BE2C (cell line): Measurements from ENCODE around the gene RNGTT.

Experiments used
- DNase-seq: peaks from one replicate; pipeline ENCODE4 v3.0.0-alpha.2; 2020
- H3K27me3 ChIP-seq: fragments of 250-450 bp; sonication (Bioruptor Pico); 2 replicates; pipeline ENCODE4 v1.5.1; 2020; ENCODE audit warnings: mild to moderate bottlenecking
- H3K36me3 ChIP-seq: fragments of 250-450 bp; sonication (Bioruptor Pico); 2 replicates; pipeline ENCODE4 v1.5.1; 2020; ENCODE audit warnings: mild to moderate bottlenecking
- H3K4me1 ChIP-seq: fragments of 250-450 bp; sonication (Bioruptor Pico); 2 replicates; pipeline ENCODE4 v1.5.1; 2020
- H3K4me3 ChIP-seq: 2 replicates; pipeline ENCODE4 v1.5.1; 2011; ENCODE audit warnings: low read depth, low read length
- H3K9me3 ChIP-seq: fragments of 250-450 bp; sonication (Bioruptor Pico); 2 replicates; pipeline ENCODE4 v1.5.1; 2020
- TF ChIP-seq, protein P1 (sequence below): IDR thresholded peaks from 2 replicates; pipeline ENCODE4 v1.5.1; 2012; ENCODE audit warnings: mild to moderate bottlenecking, low read depth, low read length

Gene RNGTT

DNA sequence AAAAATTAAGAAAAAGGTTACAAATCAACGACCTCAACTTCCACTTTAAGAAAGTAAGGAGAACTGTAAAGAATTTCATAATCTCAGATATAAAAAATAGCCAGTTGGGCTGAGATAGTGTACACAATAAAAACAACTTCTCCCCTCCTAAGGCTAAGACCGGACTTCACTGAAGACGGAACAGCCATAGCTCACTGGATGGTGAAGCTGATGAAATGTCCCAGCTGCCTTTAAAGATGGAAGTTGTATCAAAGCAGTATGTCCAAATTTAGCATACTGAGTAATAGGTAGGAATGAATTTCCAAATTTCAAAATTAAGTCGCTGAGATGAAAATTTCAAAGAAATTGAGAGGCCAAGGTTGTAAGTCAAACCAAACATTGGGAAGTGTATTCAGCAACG, 153.3 kb downstream of the RNGTT start:
- no peak overlapping the region for H3K4me3 ChIP-seq
- no peaks in the 10 kb centered on the region for H3K36me3 ChIP-seq
- no peak for DNase-seq
- H3K27me3 ChIP-seq = no peaks in the 10 kb centered on the region
- TF ChIP-seq, protein P1, sequence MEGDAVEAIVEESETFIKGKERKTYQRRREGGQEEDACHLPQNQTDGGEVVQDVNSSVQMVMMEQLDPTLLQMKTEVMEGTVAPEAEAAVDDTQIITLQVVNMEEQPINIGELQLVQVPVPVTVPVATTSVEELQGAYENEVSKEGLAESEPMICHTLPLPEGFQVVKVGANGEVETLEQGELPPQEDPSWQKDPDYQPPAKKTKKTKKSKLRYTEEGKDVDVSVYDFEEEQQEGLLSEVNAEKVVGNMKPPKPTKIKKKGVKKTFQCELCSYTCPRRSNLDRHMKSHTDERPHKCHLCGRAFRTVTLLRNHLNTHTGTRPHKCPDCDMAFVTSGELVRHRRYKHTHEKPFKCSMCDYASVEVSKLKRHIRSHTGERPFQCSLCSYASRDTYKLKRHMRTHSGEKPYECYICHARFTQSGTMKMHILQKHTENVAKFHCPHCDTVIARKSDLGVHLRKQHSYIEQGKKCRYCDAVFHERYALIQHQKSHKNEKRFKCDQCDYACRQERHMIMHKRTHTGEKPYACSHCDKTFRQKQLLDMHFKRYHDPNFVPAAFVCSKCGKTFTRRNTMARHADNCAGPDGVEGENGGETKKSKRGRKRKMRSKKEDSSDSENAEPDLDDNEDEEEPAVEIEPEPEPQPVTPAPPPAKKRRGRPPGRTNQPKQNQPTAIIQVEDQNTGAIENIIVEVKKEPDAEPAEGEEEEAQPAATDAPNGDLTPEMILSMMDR = no peak
- no peaks in the 10 kb centered on the region for H3K4me1 ChIP-seq
- H3K9me3 ChIP-seq = no peaks in the 10 kb centered on the region

DNA sequence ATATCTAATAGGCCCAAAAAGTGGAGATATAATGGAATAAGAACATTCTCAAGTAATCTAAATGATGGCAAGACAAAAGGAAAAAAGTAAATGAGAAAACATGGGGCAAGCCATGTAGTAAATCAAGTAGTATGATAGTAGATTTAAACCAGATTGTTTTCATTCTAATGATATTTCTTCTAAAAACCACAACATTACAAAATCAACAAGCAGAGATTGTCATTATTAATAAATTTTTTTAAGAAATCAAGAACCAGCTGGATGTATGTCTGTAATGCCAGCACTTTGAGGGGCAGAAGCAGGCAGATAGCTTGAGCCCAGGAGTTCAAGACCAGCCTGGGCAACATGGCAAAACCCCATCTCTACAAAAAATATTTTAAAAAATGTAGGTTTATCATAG, 155.0 kb downstream of the RNGTT start:
- Histone ChIP-seq H3K4me1 (no peaks in the 10 kb centered on the region), H3K36me3 (no peaks in the 10 kb centered on the region), H3K9me3 (no peaks in the 10 kb centered on the region), H3K27me3 (no peaks in the 10 kb centered on the region), H3K4me3 (no peak overlapping the region)
- no peak for DNase-seq
- TF ChIP-seq, protein P1 = no peak

GRCh38 chr6:88807622-88808021, 155.8 kb downstream of the RNGTT start:
- Histone ChIP-seq H3K27me3 (no peaks in the 10 kb centered on the region), H3K9me3 (no peaks in the 10 kb centered on the region), H3K36me3 (no peaks in the 10 kb centered on the region), H3K4me3 (no peak overlapping the region), H3K4me1 (no peaks in the 10 kb centered on the region)
- no peak for DNase-seq
- TF ChIP-seq, protein P1 = no peak

- Histone ChIP-seq H3K4me3 (no peak overlapping the region), H3K36me3 (no peaks in the 10 kb centered on the region), H3K4me1 (no peaks in the 10 kb centered on the region), H3K27me3 (no peaks in the 10 kb centered on the region), H3K9me3 (no peaks in the 10 kb centered on the region)
- no peak for DNase-seq
- TF ChIP-seq, protein P1 = no peak
Observed at GRCh38 chr6:88806728-88807127, 156.7 kb downstream of the RNGTT start.

GRCh38 chr6:88804701-88805100, 158.7 kb downstream of the RNGTT start:
- Histone ChIP-seq H3K36me3 (no peaks in the 10 kb centered on the region), H3K4me3 (no peak overlapping the region), H3K4me1 (no peaks in the 10 kb centered on the region), H3K9me3 (no peaks in the 10 kb centered on the region), H3K27me3 (no peaks in the 10 kb centered on the region)
- TF ChIP-seq, protein P1 = no peak
- no peak for DNase-seq

DNA sequence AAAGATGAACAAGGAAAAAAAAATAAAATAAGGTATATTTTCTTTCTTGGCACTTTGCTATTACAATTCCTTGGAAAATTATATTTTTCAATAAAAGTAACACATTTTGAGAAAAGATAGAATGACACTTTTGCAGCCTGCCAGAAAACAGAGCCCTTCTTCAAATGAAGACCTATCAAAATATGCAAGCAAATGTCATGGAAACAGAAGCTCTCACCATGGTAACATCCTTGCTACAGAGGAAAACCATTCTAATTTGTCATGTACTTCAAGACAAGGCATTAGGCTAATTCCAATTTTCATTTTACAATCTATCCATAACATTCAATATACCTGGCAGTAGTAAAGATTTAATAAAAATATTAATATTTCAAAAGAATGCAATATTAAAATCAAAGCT, 177.9 kb downstream of the RNGTT start:
- Histone ChIP-seq H3K4me3 (no peak overlapping the region), H3K36me3 (no peaks in the 10 kb centered on the region), H3K9me3 (no peaks in the 10 kb centered on the region), H3K4me1 (no peaks in the 10 kb centered on the region), H3K27me3 (no peaks in the 10 kb centered on the region)
- no peak for DNase-seq
- TF ChIP-seq, protein P1 = no peak
